SK-N-SH (cell line): Measurements from ENCODE around the gene VSIG10L. TPM values are rescaled to one million over a fixed set of nuclear protein-coding genes. Genes with fewer than 3 reads are reported as not detected.

Source experiments
- CTCF ChIA-PET: fragments of 300-600, 350-600 bp; formaldehyde crosslinking; extraction: SDS; loops from one replicate; lab custom pipeline; 2021; lab: Yijun Ruan, JAX
- POLR2A ChIA-PET: fragments of 350-600 bp; sonication (Branson Sonifier 250); formaldehyde crosslinking; extraction: SDS; loops from one replicate; lab custom pipeline; 2020; ENCODE audit warnings: antibody characterized with exemption, inconsistent platforms; lab: Yijun Ruan, JAX
- DNase-seq: peaks from one replicate; pipeline ENCODE4 v3.0.0; 2012
- H2AFZ ChIP-seq: fragments of 200-600 bp; sonication (generic); 2 replicates; pipeline ENCODE4 v1.8.1; 2016; ENCODE audit warnings: antibody characterized with exemption, mild to moderate bottlenecking, low read depth
- H3F3A ChIP-seq: fragments of 200-600 bp; sonication (generic); replicated peaks from 2 replicates; pipeline ENCODE3; 2016; ENCODE audit warnings: antibody characterized with exemption, mild to moderate bottlenecking; ENCODE audit not compliant: insufficient read depth
- H3K27ac ChIP-seq, 2 experiments: fragments of 200-500 bp in 1 of 2; fragments of 200-600 bp in 1 of 2; sonication (Bioruptor generic) in 1 of 2; sonication (generic), shearing (Covaris generic) in 1 of 2; 2 replicates each; pipeline versions ENCODE4 v1.5.1 to v1.6.1; 2014 to 2016; ENCODE audit warnings: low read depth in 2 of 2, inconsistent platforms in 1 of 2, low read length in 1 of 2, mild to moderate bottlenecking in 1 of 2, mixed read lengths in 1 of 2
- H3K27me3 ChIP-seq: fragments of 200-600 bp; sonication (generic), shearing (Covaris generic); 2 replicates; pipeline ENCODE4 v1.6.1; 2016; ENCODE audit warnings: mixed run types; ENCODE audit not compliant: insufficient read depth
- H3K36me3 ChIP-seq, 2 experiments: fragments of 200-500 bp in 1 of 2; fragments of 200-600 bp in 1 of 2; sonication (Bioruptor generic) in 1 of 2; sonication (generic) in 1 of 2; replicated peaks in 1 of 2; 2 replicates each; pipeline versions ENCODE3 to v1.5.1; 2014 to 2016; ENCODE audit warnings: low read length in 1 of 2, mild to moderate bottlenecking in 1 of 2; ENCODE audit not compliant: insufficient read depth in 2 of 2, control insufficient read depth in 1 of 2
- H3K4me1 ChIP-seq, 2 experiments: fragments of 200-500 bp in 1 of 2; fragments of 200-600 bp in 1 of 2; sonication (Bioruptor generic) in 1 of 2; sonication (generic), shearing (Covaris generic) in 1 of 2; 2 replicates each; pipeline versions ENCODE4 v1.5.1 to v1.6.1; 2014 to 2016; ENCODE audit warnings: low read depth in 1 of 2, low read length in 1 of 2, mixed run types in 1 of 2; ENCODE audit not compliant: insufficient read depth in 2 of 2, control insufficient read depth in 1 of 2
- H3K4me2 ChIP-seq: fragments of 200-600 bp; sonication (generic), shearing (Covaris generic); 2 replicates; pipeline ENCODE4 v1.6.1; 2017; ENCODE audit warnings: mixed run types
- H3K4me3 ChIP-seq, 2 experiments: fragments of 200-500 bp in 1 of 2; fragments of 200-600 bp in 1 of 2; sonication (Bioruptor generic) in 1 of 2; sonication (generic), shearing (Covaris generic) in 1 of 2; 2 replicates each; pipeline versions ENCODE4 v1.5.1 to v1.8.1; 2014 to 2016; ENCODE audit warnings: low read depth in 2 of 2, inconsistent platforms in 1 of 2, low read length in 1 of 2, mild to moderate bottlenecking in 1 of 2, mixed read lengths in 1 of 2, moderate library complexity in 1 of 2
- H3K79me2 ChIP-seq: fragments of 200-600 bp; sonication (generic); 2 replicates; pipeline ENCODE4 v1.8.1; 2017; ENCODE audit warnings: mild to moderate bottlenecking; ENCODE audit not compliant: insufficient read depth
- H3K9ac ChIP-seq: fragments of 200-600 bp; sonication (generic); 2 replicates; pipeline ENCODE4 v1.6.1; 2017; ENCODE audit warnings: mixed run types
- H3K9me2 ChIP-seq: fragments of 200-600 bp; sonication (generic); 2 replicates; pipeline ENCODE4 v1.6.1; 2017; ENCODE audit warnings: mixed run types
- H3K9me3 ChIP-seq: fragments of 200-600 bp; sonication (generic); 2 replicates; pipeline ENCODE4 v1.6.1; 2017; ENCODE audit warnings: mixed run types, mild to moderate bottlenecking, moderate library complexity
- H4K20me1 ChIP-seq: fragments of 200-600 bp; sonication (generic); 2 replicates; pipeline ENCODE4 v1.6.1; 2017; ENCODE audit warnings: mild to moderate bottlenecking, mixed run types; ENCODE audit not compliant: insufficient read depth
- ELF1 ChIP-seq: IDR thresholded peaks from 2 replicates; pipeline ENCODE4 v1.4.0; 2012
- EP300 ChIP-seq, 2 experiments: IDR thresholded peaks; 2 replicates each; pipeline versions ENCODE4 v1.4.0 to v1.6.1; 2012; ENCODE audit warnings: borderline replicate concordance in 1 of 2, low read depth in 1 of 2, low read length in 1 of 2
- FOSL2 ChIP-seq: IDR thresholded peaks from 2 replicates; pipeline ENCODE4 v1.4.0; 2012; ENCODE audit warnings: low read depth, mild to moderate bottlenecking, moderate library complexity, borderline replicate concordance
- MEF2A ChIP-seq: IDR thresholded peaks from 2 replicates; pipeline ENCODE4 v1.4.0; 2012; ENCODE audit warnings: low read depth, borderline replicate concordance
- MXI1 ChIP-seq: IDR thresholded peaks from 2 replicates; pipeline ENCODE4 v1.6.1; 2012; ENCODE audit warnings: mild to moderate bottlenecking, low read depth, low read length, improper control_type of control experiment
- RCOR1 ChIP-seq: fragments of 150-350 bp; IDR thresholded peaks from 2 replicates; pipeline ENCODE4 v1.6.1; 2017; ENCODE audit warnings: antibody characterized with exemption, low read length
- SIN3A ChIP-seq: IDR thresholded peaks from 2 replicates; pipeline ENCODE4 v1.6.1; 2012; ENCODE audit warnings: low read depth, mild to moderate bottlenecking, low read length, moderate library complexity, borderline replicate concordance
- whole genome bisulfite sequencing: methylation state at CpG from one replicate; pipeline ENCODE4 v1.1.6; 2017; ENCODE audit warnings: low lambda C conversion rate; 5-methylcytosine and 5-hydroxymethylcytosine counted together
- polyA plus RNA-seq, 3 experiments: library from polyadenylated mRNA; depleted of rRNA; stranded (reverse); fragments of >200 nt; gene quantifications; 2 replicates each; pipeline ENCODE4 v1.2.3, GENCODE V29; 2012
- TF ChIP-seq, protein P1 (sequence below): IDR thresholded peaks from 2 replicates; pipeline ENCODE4; 2012
- TF ChIP-seq, protein P2 (sequence below): IDR thresholded peaks from 2 replicates; pipeline ENCODE4 v1.6.1; 2012; ENCODE audit warnings: mild to moderate bottlenecking, low read depth, low read length, moderate library complexity
- TF ChIP-seq, protein P3 (sequence below): IDR thresholded peaks from 2 replicates; pipeline ENCODE4 v1.4.0; 2012; ENCODE audit warnings: low read depth, borderline replicate concordance

The VSIG10L gene
- polyA plus RNA-seq, 1 of the 3 experiments (the other 2 are of a cell fraction), result 2.7 TPM

DNA sequence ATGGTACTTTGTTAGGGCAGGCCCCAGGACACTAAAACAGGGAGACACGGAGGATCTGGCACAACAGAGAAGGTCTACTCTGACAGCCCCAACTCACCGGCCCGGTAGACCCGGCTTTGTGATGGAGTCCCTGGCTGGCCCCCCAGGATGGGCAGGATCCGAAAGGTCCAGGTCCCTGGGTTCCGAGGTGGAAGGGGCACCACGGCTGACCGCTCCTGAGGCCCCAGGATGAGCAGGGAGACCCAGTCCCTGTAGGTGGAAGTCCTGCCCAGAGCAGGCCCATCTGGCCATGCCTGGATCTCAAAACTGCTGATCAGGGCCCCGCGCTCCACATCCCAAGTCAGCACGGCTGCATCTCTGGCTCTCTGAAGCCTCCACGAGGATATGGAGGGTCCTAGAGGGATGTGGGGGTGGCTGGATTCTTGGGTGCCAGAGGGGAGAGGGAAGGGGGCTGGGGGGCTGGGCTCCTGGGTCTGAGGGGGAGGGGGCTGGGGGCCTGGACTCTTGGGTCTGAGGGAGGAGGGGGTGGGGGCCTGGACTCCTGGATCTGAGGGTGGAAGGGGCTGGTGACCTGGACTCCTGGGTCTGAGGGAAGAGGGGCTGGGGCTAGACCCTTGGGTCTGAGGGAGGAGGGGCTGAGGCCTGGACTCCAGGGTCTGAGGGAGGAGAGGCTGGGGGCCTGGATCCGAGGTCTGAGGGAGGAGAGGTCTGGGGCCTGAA, 4.6 kb downstream of the VSIG10L start:
- DNase-seq, result no peak
- Histone ChIP-seq H4K20me1 (no peaks in the 10 kb centered on the region), H3K4me2 (no peak overlapping the region), H3K4me3 (no peak overlapping the region), H3F3A (peaks cover 3% of the 10 kb centered on the region), H3K27ac (no peak overlapping the region), H3K9ac (no peak overlapping the region), H3K4me1 (peaks cover 0 to 8% of the 10 kb centered on the region in 2 experiments; a peak in 1 of 4 replicates), H3K9me3 (no peaks in the 10 kb centered on the region), H2AFZ (no peak overlapping the region), H3K36me3 (no peaks in the 10 kb centered on the region), H3K27me3 (no peaks in the 10 kb centered on the region), H3K79me2 (no peaks in the 10 kb centered on the region), H3K9me2 (no peaks in the 10 kb centered on the region)
- ChIA-PET POLR2A (no interaction called here), CTCF (interaction anchor here (0.9 to 2.1 kb wide), 4 partner anchors 14 to 319 kb away, joined by 3 to 7 read pairs (median 4); no protein-coding TSS in a partner anchor)
- 91% methylated on average over 12 of the region's 13 CpGs for WGBS
- TF ChIP-seq RCOR1, result no peak
- TF ChIP-seq MXI1, result no peak
- TF ChIP-seq, protein P1, sequence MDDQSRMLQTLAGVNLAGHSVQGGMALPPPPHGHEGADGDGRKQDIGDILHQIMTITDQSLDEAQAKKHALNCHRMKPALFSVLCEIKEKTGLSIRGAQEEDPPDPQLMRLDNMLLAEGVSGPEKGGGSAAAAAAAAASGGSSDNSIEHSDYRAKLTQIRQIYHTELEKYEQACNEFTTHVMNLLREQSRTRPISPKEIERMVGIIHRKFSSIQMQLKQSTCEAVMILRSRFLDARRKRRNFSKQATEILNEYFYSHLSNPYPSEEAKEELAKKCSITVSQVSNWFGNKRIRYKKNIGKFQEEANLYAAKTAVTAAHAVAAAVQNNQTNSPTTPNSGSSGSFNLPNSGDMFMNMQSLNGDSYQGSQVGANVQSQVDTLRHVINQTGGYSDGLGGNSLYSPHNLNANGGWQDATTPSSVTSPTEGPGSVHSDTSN, result no peak
- no peak for TF ChIP-seq SIN3A
- TF ChIP-seq ELF1, result no peak
- TF ChIP-seq, protein P2, sequence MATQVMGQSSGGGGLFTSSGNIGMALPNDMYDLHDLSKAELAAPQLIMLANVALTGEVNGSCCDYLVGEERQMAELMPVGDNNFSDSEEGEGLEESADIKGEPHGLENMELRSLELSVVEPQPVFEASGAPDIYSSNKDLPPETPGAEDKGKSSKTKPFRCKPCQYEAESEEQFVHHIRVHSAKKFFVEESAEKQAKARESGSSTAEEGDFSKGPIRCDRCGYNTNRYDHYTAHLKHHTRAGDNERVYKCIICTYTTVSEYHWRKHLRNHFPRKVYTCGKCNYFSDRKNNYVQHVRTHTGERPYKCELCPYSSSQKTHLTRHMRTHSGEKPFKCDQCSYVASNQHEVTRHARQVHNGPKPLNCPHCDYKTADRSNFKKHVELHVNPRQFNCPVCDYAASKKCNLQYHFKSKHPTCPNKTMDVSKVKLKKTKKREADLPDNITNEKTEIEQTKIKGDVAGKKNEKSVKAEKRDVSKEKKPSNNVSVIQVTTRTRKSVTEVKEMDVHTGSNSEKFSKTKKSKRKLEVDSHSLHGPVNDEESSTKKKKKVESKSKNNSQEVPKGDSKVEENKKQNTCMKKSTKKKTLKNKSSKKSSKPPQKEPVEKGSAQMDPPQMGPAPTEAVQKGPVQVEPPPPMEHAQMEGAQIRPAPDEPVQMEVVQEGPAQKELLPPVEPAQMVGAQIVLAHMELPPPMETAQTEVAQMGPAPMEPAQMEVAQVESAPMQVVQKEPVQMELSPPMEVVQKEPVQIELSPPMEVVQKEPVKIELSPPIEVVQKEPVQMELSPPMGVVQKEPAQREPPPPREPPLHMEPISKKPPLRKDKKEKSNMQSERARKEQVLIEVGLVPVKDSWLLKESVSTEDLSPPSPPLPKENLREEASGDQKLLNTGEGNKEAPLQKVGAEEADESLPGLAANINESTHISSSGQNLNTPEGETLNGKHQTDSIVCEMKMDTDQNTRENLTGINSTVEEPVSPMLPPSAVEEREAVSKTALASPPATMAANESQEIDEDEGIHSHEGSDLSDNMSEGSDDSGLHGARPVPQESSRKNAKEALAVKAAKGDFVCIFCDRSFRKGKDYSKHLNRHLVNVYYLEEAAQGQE, result no peak
- no peak for TF ChIP-seq MEF2A
- no peak for TF ChIP-seq EP300 (IDR thresholded peaks at IDR 0.05; ENCODE audit: borderline replicate concordance in 1 of 2, low read depth in 1 of 2, low read length in 1 of 2)
- TF ChIP-seq FOSL2, result no peak
- TF ChIP-seq, protein P3, sequence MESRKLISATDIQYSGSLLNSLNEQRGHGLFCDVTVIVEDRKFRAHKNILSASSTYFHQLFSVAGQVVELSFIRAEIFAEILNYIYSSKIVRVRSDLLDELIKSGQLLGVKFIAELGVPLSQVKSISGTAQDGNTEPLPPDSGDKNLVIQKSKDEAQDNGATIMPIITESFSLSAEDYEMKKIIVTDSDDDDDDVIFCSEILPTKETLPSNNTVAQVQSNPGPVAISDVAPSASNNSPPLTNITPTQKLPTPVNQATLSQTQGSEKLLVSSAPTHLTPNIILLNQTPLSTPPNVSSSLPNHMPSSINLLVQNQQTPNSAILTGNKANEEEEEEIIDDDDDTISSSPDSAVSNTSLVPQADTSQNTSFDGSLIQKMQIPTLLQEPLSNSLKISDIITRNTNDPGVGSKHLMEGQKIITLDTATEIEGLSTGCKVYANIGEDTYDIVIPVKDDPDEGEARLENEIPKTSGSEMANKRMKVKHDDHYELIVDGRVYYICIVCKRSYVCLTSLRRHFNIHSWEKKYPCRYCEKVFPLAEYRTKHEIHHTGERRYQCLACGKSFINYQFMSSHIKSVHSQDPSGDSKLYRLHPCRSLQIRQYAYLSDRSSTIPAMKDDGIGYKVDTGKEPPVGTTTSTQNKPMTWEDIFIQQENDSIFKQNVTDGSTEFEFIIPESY, result no peak
